Astrocyte (in vitro differentiated cells and primary cell): ENCODE results near the gene GSTK1. TPM values are rescaled to one million over a fixed set of nuclear protein-coding genes. Genes with fewer than 3 reads are reported as not detected.

Experiments
- DNase-seq: peaks from one replicate; pipeline ENCODE4 v3.0.0-alpha.2; 2010; ENCODE audit warnings: low read depth
- FAIRE-seq: peaks from 2 replicates; lab custom pipeline; 2011; peaks lifted over from hg19 to GRCh38; lab: Jason Lieb, UNC
- H2AFZ ChIP-seq: 2 replicates; pipeline ENCODE4 v1.6.0; 2012; ENCODE audit warnings: low read depth, low read length, inconsistent platforms
- H3K27ac ChIP-seq: 2 replicates; pipeline ENCODE4 v1.5.1; 2011; ENCODE audit warnings: low read depth, low read length, inconsistent platforms
- H3K27me3 ChIP-seq: 2 replicates; pipeline ENCODE4 v1.6.0; 2011; ENCODE audit warnings: low read length, inconsistent platforms; ENCODE audit not compliant: insufficient read depth
- H3K36me3 ChIP-seq: 2 replicates; pipeline ENCODE4 v1.5.1; 2011; ENCODE audit warnings: low read length, inconsistent platforms; ENCODE audit not compliant: insufficient read depth
- H3K4me1 ChIP-seq: 2 replicates; pipeline ENCODE4 v1.5.1; 2011; ENCODE audit warnings: low read length, inconsistent platforms; ENCODE audit not compliant: insufficient read depth
- H3K4me2 ChIP-seq: 2 replicates; pipeline ENCODE4 v1.6.0; 2012; ENCODE audit warnings: low read length, inconsistent platforms
- H3K4me3 ChIP-seq: 2 replicates; pipeline ENCODE4 v1.5.1; 2011; ENCODE audit warnings: low read depth, mild to moderate bottlenecking, low read length, inconsistent platforms; ENCODE audit not compliant: insufficient read depth
- H3K79me2 ChIP-seq: 2 replicates; pipeline ENCODE4 v1.6.0; 2012; ENCODE audit warnings: mild to moderate bottlenecking, low read length, inconsistent platforms; ENCODE audit not compliant: insufficient read depth
- H3K9ac ChIP-seq: 2 replicates; pipeline ENCODE4 v1.6.0; 2012; ENCODE audit warnings: mild to moderate bottlenecking, low read length, inconsistent platforms
- H3K9me3 ChIP-seq: 2 replicates; pipeline ENCODE4 v1.5.1; 2012; ENCODE audit warnings: low read depth, mild to moderate bottlenecking, low read length, inconsistent platforms; ENCODE audit not compliant: insufficient read depth
- H4K20me1 ChIP-seq: 2 replicates; pipeline ENCODE4 v1.6.0; 2012; ENCODE audit warnings: low read length, inconsistent platforms; ENCODE audit not compliant: insufficient read depth
- H3K27ac Mint-ChIP-seq: one replicate; pipeline ENCODE4 v1.8.0; 2021; ENCODE audit warnings: mild to moderate bottlenecking, mixed read lengths; ENCODE audit not compliant: unreplicated experiment
- H3K27me3 Mint-ChIP-seq: one replicate; pipeline ENCODE4 v1.8.0; 2021; ENCODE audit warnings: low read depth, mixed read lengths; ENCODE audit not compliant: unreplicated experiment
- H3K36me3 Mint-ChIP-seq: one replicate; pipeline ENCODE4 v1.8.0; 2021; ENCODE audit warnings: low read depth, mixed read lengths; ENCODE audit not compliant: unreplicated experiment
- H3K4me1 Mint-ChIP-seq: one replicate; pipeline ENCODE4 v1.8.0; 2021; ENCODE audit warnings: low read depth, mixed read lengths; ENCODE audit not compliant: unreplicated experiment
- H3K4me3 Mint-ChIP-seq: one replicate; pipeline ENCODE4 v1.8.0; 2021; ENCODE audit warnings: mild to moderate bottlenecking, moderate library complexity, mixed read lengths; ENCODE audit not compliant: unreplicated experiment
- H3K9me3 Mint-ChIP-seq: one replicate; pipeline ENCODE4 v1.8.0; 2021; ENCODE audit warnings: mild to moderate bottlenecking, mixed read lengths; ENCODE audit not compliant: unreplicated experiment
- CTCF ChIP-seq: IDR thresholded peaks from 2 replicates; pipeline ENCODE4 v1.5.1; 2011; ENCODE audit warnings: low read depth, mild to moderate bottlenecking, inconsistent platforms, low read length, moderate library complexity; ENCODE audit not compliant: insufficient read depth
- EZH2 ChIP-seq: IDR thresholded peaks from 2 replicates; pipeline ENCODE4 v1.6.1; 2012; ENCODE audit warnings: mild to moderate bottlenecking, low read length, inconsistent platforms; ENCODE audit not compliant: insufficient read depth
- total RNA-seq: library from RNA; stranded (reverse); gene quantifications from 2 replicates; pipeline ENCODE4 v1.2.1, GENCODE V29; 2021

Gene GSTK1
- total RNA-seq, 1 donor from 2014 or later, result 97.5 TPM

DNA sequence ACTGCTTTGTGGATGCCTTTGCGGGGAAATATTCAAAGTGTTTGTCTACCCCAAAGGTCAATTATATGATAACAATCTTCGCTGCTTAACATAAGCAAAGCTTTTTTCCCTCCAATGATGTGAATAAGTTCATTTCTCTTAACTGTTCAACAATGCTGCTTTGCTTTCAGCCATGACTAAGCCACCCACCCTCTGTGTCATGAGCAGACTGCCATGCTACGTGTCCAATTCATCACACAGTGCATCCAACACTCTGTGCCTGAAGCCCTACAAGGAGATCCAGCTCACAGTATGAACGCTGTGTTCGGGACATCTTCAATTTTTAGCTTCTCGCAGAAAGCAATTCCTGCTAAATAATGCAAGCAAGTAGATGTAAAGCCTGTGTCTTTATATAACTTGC, 47.1 kb upstream of the GSTK1 start:
- FAIRE-seq (no peak), DNase-seq (peak; percentile 78)
- Mint-ChIP-seq H3K9me3 (peaks cover 2% of the 10 kb centered on the region), H3K27me3 (peaks cover 2% of the 10 kb centered on the region), H3K27ac (no peak overlapping the region), H3K36me3 (no peaks in the 10 kb centered on the region), H3K4me1 (peaks cover 8% of the 10 kb centered on the region), H3K4me3 (no peak overlapping the region)
- no peaks in the 10 kb centered on the region for H3K36me3 ChIP-seq
- peaks cover 3% of the 10 kb centered on the region for H3K27me3 ChIP-seq
- H3K79me2 ChIP-seq, result no peaks in the 10 kb centered on the region
- no peaks in the 10 kb centered on the region for H3K9me3 ChIP-seq
- H2AFZ ChIP-seq, result no peak overlapping the region
- H3K4me1 ChIP-seq, result no peaks in the 10 kb centered on the region
- H3K4me3 ChIP-seq, result no peak overlapping the region
- H3K9ac ChIP-seq, result peak overlapping the region; percentile 10
- H3K27ac ChIP-seq, result peak overlapping the region; percentile 8
- TF ChIP-seq EZH2 (no peak), CTCF (no peak)
- H3K4me2 ChIP-seq, result peak overlapping the region; percentile 7
- H4K20me1 ChIP-seq, result no peaks in the 10 kb centered on the region

DNA sequence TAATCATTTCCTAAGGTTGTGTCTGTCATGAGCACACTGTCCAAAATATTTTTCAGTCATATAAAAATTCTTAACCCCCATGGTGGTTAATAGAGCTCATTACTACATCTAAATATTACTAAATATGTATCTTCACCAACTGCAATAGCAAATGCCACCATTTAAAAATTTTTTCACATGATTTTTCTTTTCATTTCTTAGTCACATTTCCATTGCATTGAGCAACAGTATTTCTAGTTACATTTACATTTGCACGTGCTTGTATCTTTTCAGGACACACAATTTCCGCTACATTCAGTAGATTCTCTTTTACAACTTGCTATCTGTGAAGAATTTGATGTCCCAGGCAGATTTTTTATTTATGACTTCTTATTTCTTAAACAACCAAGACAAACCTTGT, 46.6 kb upstream of the GSTK1 start:
- Histone ChIP-seq H3K9ac (no peak overlapping the region), H2AFZ (no peak overlapping the region), H3K79me2 (no peaks in the 10 kb centered on the region), H3K4me2 (no peak overlapping the region), H3K27ac (no peak overlapping the region), H3K4me1 (no peaks in the 10 kb centered on the region), H3K9me3 (no peaks in the 10 kb centered on the region), H4K20me1 (no peaks in the 10 kb centered on the region), H3K27me3 (peaks cover 3% of the 10 kb centered on the region), H3K4me3 (no peak overlapping the region), H3K36me3 (no peaks in the 10 kb centered on the region)
- peaks cover 2% of the 10 kb centered on the region for H3K9me3 Mint-ChIP-seq
- peaks cover 2% of the 10 kb centered on the region for H3K27me3 Mint-ChIP-seq
- no peaks in the 10 kb centered on the region for H3K36me3 Mint-ChIP-seq
- peaks cover 8% of the 10 kb centered on the region for H3K4me1 Mint-ChIP-seq
- TF ChIP-seq EZH2, result no peak
- no peak for TF ChIP-seq CTCF
- FAIRE-seq, result no peak
- no peak overlapping the region for H3K27ac Mint-ChIP-seq
- no peak overlapping the region for H3K4me3 Mint-ChIP-seq
- DNase-seq, result no peak

DNA sequence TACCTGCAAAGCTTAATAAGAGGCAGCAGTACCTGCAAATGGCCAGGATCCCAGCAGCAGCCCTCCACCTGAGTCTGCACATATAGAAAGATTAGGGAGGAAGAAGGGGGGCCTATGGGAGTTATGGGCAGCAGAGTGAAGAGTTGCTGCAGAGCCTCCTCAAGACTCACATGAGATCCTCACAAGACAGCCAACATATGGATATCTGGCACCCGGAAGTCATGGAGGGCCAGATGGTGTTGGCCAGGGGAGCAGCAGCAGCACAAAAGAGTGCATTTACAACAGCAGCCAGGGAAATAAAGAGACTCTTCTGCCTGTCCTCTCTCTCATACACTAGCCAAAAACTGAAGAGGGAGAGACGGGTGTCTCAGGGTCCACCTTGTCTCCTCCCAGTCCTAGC, 45.4 kb upstream of the GSTK1 start:
- H3K27me3 Mint-ChIP-seq, result peaks cover 7% of the 10 kb centered on the region
- Histone ChIP-seq H3K36me3 (no peaks in the 10 kb centered on the region), H3K9me3 (no peaks in the 10 kb centered on the region), H3K4me2 (no peak overlapping the region), H3K4me1 (no peaks in the 10 kb centered on the region), H4K20me1 (no peaks in the 10 kb centered on the region), H3K27me3 (peaks cover 3% of the 10 kb centered on the region), H3K27ac (no peak overlapping the region), H2AFZ (no peak overlapping the region), H3K79me2 (no peaks in the 10 kb centered on the region), H3K9ac (no peak overlapping the region), H3K4me3 (no peak overlapping the region)
- H3K4me3 Mint-ChIP-seq, result no peak overlapping the region
- no peak overlapping the region for H3K27ac Mint-ChIP-seq
- H3K9me3 Mint-ChIP-seq, result no peaks in the 10 kb centered on the region
- H3K4me1 Mint-ChIP-seq, result peaks cover 8% of the 10 kb centered on the region
- FAIRE-seq, result no peak
- no peak for TF ChIP-seq CTCF
- TF ChIP-seq EZH2, result no peak
- no peak for DNase-seq
- no peaks in the 10 kb centered on the region for H3K36me3 Mint-ChIP-seq
